Heart right ventricle (tissue), 16 donors: ENCODE data around the gene TTLL11. TPM values are rescaled to one million over a fixed set of nuclear protein-coding genes. Genes with fewer than 3 reads are reported as not detected.

Experiments
- ATAC-seq, 8 donors: fragments of 200-7000 bp; cut with Tn5 transposase; one replicate each; pipeline ENCODE4 v1.9.1; 2020; ENCODE audit warnings: mild to moderate bottlenecking in 8 of 8, moderate library complexity in 8 of 8, moderate number of reproducible peaks in 1 of 8
- DNase-seq, 2 donors: peaks; one replicate each; pipeline ENCODE4 v3.0.0-alpha.2; 2020
- H3K27ac ChIP-seq, 10 donors: fragments of 200-600 bp; sonication (generic) in 2 of 10; one replicate each; pipeline versions ENCODE4 v1.5.0 to v1.8.0; 2020 to 2022; ENCODE audit warnings: mild to moderate bottlenecking in 3 of 10
- H3K27me3 ChIP-seq, 7 donors: fragments of 200-600 bp; one replicate each; pipeline ENCODE4 v1.8.0; 2021 to 2022; ENCODE audit warnings: mild to moderate bottlenecking in 2 of 7
- H3K36me3 ChIP-seq, 9 donors: fragments of 200-600 bp; sonication (generic) in 1 of 9; one replicate each; pipeline versions ENCODE4 v1.5.0 to v1.8.0; 2020 to 2022; ENCODE audit warnings: mild to moderate bottlenecking in 2 of 9
- H3K4me1 ChIP-seq, 9 donors: fragments of 200-600 bp; sonication (generic) in 1 of 9; one replicate each; pipeline versions ENCODE4 v1.5.0 to v1.8.0; 2020 to 2022; ENCODE audit warnings: mild to moderate bottlenecking in 4 of 9
- H3K4me3 ChIP-seq, 10 donors: fragments of 200-600 bp; sonication (generic) in 2 of 10; one replicate each; pipeline versions ENCODE4 v1.5.0 to v1.8.0; 2020 to 2022; ENCODE audit warnings: mild to moderate bottlenecking in 7 of 10, moderate library complexity in 2 of 10
- H3K9me3 ChIP-seq, 11 donors: fragments of 200-600 bp in 10 of 11; sonication (generic) in 2 of 11; one replicate each; pipeline versions ENCODE4 v1.5.0 to v1.8.0; 2013 to 2022; ENCODE audit warnings: mild to moderate bottlenecking in 2 of 11, control low read depth in 1 of 11, moderate library complexity in 1 of 11
- CTCF ChIP-seq, 9 donors: fragments of 200-600 bp; sonication (generic) in 2 of 9; IDR thresholded peaks; one replicate each; pipeline versions ENCODE4 v1.5.0 to v1.8.0; 2021 to 2022; ENCODE audit warnings: antibody characterized with exemption in 9 of 9, mild to moderate bottlenecking in 5 of 9, moderate library complexity in 1 of 9
- WGBS, 2 donors: extraction: QIAGEN DNeasy Blood & Tissue Kit; methylation state at CpG; one replicate each; pipeline ENCODE4 v1.1.7; 2013; ENCODE audit warnings: inconsistent platforms in 1 of 2; 5-methylcytosine and 5-hydroxymethylcytosine counted together
- intact Hi-C, 10 donors: fragments of 100-400 bp; cut with DNase I; formaldehyde crosslinking; loops; one replicate each; pipeline versions ENCODE4 v1.11.1 to v1.14.2; 2022
- polyA plus RNA-seq, 2 donors: library from polyadenylated mRNA; stranded (reverse); fragments of 200-250 nt; gene quantifications; one replicate each; pipeline ENCODE4 v1.2.3, GENCODE V29; 2013
- total RNA-seq, 10 donors: library from RNA; stranded (reverse); fragmentation: NEBNext Ultra II Directional in 3 of 10; extraction: Animal tissue kit (Norgen Biotek cat#: 25700) in 3 of 10; gene quantifications; one replicate each; pipeline versions ENCODE4 v1.2.1 to v1.2.4, GENCODE V29; 2021 to 2023
- donor health status: Arrhythmogenic right ventricular cardiomyopathy.
- donor health status: ischemic (EF 13 %, LVEDD 7.1; RV severe dilation, severe dysfunction).
- donor health status: healthy with polysubstance abuse.
- donor health status: DM: no; HTN: yes; CAD: no.
- donor health status: DM: no; HTN: no; CAD: no.
- donor health status: ischemic (EF 25% LVEDD 6.9; RV normal size, moderate dysfunction).
- donor health status: ischemic (EF 25% LVEDD 5.7; RV mildly dilated, moderate dysfunction).
- donor health status: healthy.
- donor health status: DM: yes; HTN: yes; CAD: no.
- donor health status: Ischemic cardiomyopathy.
- donor health status: ischemic (EF 35%, LVEDD 5.7; RV mildly dilated, moderate dysfunction).
- donor health status: nonischemic (EF 11% LVEDD 7.7; RV severe dilation, severe dysfunction).
- donor health status: DM: yes; HTN: yes; CAD: no.
- donor health status: PGD.
- donor health status: ischemic (EF 29% LVEDD 5.4; RV normal size, mild dysfunction).
- donor health status: nonischemic (EF 23%, LVEDD 6.1; RV moderate dilation, normal function).

The TTLL11 gene
- total and polyA plus RNA-seq, 12 donors: 2.6 to 8.7 (median 5.8) TPM

- 91 to 92% methylated on average over 9 of the region's 9 CpGs for WGBS, 2 donors
- DNase-seq (no peak), ATAC-seq (no peak)
- no peaks in the 10 kb centered on the region for H3K9me3 ChIP-seq
- no peak for TF ChIP-seq CTCF (IDR thresholded peaks at IDR 0.05)
- H3K36me3 ChIP-seq: peaks cover 0 to 4% (median 0%) of the 10 kb centered on the region in 9 donors
- H3K4me1 ChIP-seq: no peaks in the 10 kb centered on the region
- no peak overlapping the region for H3K4me3 ChIP-seq
- intact Hi-C loops: loop anchor here in 1 of 10 donors (10.0 kb wide), 1 partner anchor 51 kb away; no protein-coding TSS in a partner anchor
- no peaks in the 10 kb centered on the region for H3K27me3 ChIP-seq
- H3K27ac ChIP-seq: no peak overlapping the region
Measured at GRCh38 chr9:121935739-121936138, 157.4 kb downstream of the TTLL11 start.

GRCh38 chr9:121930956-121931355, 162.2 kb downstream of the TTLL11 start:
- no peak overlapping the region for H3K4me3 ChIP-seq
- no peak for TF ChIP-seq CTCF (IDR thresholded peaks at IDR 0.05)
- intact Hi-C loops: loop anchor here in 1 of 10 donors (5.0 to 10.0 kb wide), 2 partner anchors 46 to 89 kb away; no protein-coding TSS in a partner anchor
- 86 to 91% methylated on average over 5 of the region's 5 CpGs for WGBS, 2 donors
- no peak overlapping the region for H3K27ac ChIP-seq
- peaks cover 0 to 10% (median 0%) of the 10 kb centered on the region in 9 donors for H3K4me1 ChIP-seq
- no peaks in the 10 kb centered on the region for H3K27me3 ChIP-seq
- no peaks in the 10 kb centered on the region for H3K36me3 ChIP-seq
- H3K9me3 ChIP-seq: no peaks in the 10 kb centered on the region
- ATAC-seq (no peak), DNase-seq (no peak)

DNA sequence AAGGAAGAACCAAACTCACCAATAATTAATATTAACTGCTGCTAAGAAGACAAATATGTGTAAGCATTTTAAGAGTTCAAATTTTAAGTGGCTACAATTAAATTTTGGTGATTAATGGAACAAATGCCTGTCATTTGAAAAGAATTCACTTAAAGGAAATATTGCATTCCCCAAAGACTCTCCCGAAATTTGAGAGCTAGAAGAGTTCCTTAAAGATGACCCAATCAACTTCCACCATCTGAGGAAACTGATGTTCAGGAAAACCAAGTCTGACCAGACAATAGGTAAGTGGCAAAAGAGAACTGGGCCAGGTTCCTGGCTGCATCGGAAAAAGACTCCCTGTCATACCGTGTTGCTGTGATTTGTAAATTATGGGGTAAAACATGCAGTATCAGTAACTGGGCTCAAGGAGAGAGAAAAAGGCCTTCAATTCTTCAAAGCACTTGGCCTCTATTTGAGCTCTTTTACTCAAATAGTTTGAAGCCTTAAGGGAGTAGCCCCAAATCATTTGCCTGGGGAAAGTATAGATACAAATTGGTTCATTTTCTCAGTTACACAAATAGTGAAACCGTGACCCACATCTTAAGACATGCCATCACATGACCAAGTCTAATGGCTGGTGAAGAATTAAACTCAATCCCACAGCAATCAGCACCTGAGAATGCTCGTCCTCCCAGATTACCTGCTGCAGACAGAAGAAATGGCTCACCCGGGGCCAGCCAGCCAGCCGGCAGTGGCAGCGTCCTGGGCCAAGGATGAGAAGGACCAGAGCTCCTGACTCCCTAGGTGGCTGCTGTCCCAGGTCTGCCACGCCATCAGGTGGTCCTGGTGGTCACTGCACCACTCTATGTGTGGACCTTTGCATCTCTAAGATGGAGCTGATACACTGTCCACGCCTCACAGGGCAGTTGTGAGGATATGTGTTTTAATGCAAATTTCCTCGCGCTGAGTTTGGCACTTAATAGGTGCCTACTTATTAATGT, 162.9 kb downstream of the TTLL11 start:
- intact Hi-C loops: loop anchor here in 3 of 10 donors (5.0 to 10.0 kb wide), 4 partner anchors 45 to 235 kb away; no protein-coding TSS in a partner anchor
- Histone ChIP-seq H3K27ac (no peak overlapping the region), H3K27me3 (no peaks in the 10 kb centered on the region), H3K4me3 (no peak overlapping the region), H3K4me1 (peaks cover 0 to 10% (median 0%) of the 10 kb centered on the region in 9 donors), H3K36me3 (no peaks in the 10 kb centered on the region), H3K9me3 (no peaks in the 10 kb centered on the region)
- ATAC-seq (peak in 2 of 8 donors; percentile 30 to 57), DNase-seq (no peak)
- 77 to 85% methylated on average over 12 of the region's 12 CpGs for WGBS, 2 donors
- peak in 5 of 9 donors; percentile 15 to 41 (median 19) for TF ChIP-seq CTCF (IDR thresholded peaks at IDR 0.05)

- H3K27me3 ChIP-seq: no peaks in the 10 kb centered on the region
- H3K9me3 ChIP-seq: no peaks in the 10 kb centered on the region
- H3K4me1 ChIP-seq: peaks cover 0 to 17% (median 0%) of the 10 kb centered on the region in 9 donors
- no peak for DNase-seq
- no peak overlapping the region for H3K27ac ChIP-seq
- no peaks in the 10 kb centered on the region for H3K36me3 ChIP-seq
- intact Hi-C loops: loop anchor here in 2 of 10 donors (10.0 kb wide), 2 partner anchors 47 to 233 kb away; no protein-coding TSS in a partner anchor
- no peak overlapping the region for H3K4me3 ChIP-seq
- ATAC-seq: no peak
- TF ChIP-seq CTCF (IDR thresholded peaks at IDR 0.05): no peak
- WGBS, 2 donors: 100% methylated on average over 1 of the region's 1 CpG
Measured at GRCh38 chr9:121927636-121928035, 165.5 kb downstream of the TTLL11 start.
